SU-DHL-6 (cell line): Measurements from ENCODE around the gene ADCY5.

Source experiments
- H2AFZ ChIP-seq: fragments of 200-600 bp; sonication (generic); 2 replicates; pipeline ENCODE4 v1.6.1; 2014; ENCODE audit warnings: low read depth, mild to moderate bottlenecking, moderate library complexity, mixed read lengths, antibody characterized with exemption, low read length; ENCODE audit not compliant: severe bottlenecking
- H3F3A ChIP-seq: fragments of 200-600 bp; shearing (Covaris generic); 2 replicates; pipeline ENCODE4 v1.6.0; 2016; ENCODE audit warnings: antibody characterized with exemption, mild to moderate bottlenecking; ENCODE audit not compliant: insufficient read depth
- H3K27ac ChIP-seq: fragments of 200-600 bp; sonication (generic); 2 replicates; pipeline ENCODE4 v1.5.1; 2016; ENCODE audit warnings: low read depth, mild to moderate bottlenecking, low read length, moderate library complexity, mixed read lengths
- H3K27me3 ChIP-seq: fragments of 200-600 bp; sonication (generic), shearing (Covaris generic); 2 replicates; pipeline ENCODE4 v1.6.0; 2014; ENCODE audit warnings: mild to moderate bottlenecking, low read length
- H3K36me3 ChIP-seq: fragments of 200-600 bp; sonication (generic); 2 replicates; pipeline ENCODE4 v1.6.1; 2014; ENCODE audit warnings: mild to moderate bottlenecking, low read length, mixed read lengths
- H3K4me2 ChIP-seq: fragments of 300-600, 200-600 bp; shearing (Covaris generic), sonication (generic); 2 replicates; pipeline ENCODE4 v1.6.0; 2014; ENCODE audit warnings: low read length, low read depth, mild to moderate bottlenecking; ENCODE audit not compliant: poor library complexity, severe bottlenecking
- H3K4me3 ChIP-seq: fragments of 200-600 bp; sonication (generic); 2 replicates; pipeline ENCODE4 v1.5.1; 2014; ENCODE audit warnings: antibody characterized with exemption, low read length, mild to moderate bottlenecking, mixed read lengths; ENCODE audit not compliant: insufficient read depth, poor library complexity, severe bottlenecking
- H3K79me2 ChIP-seq: fragments of 200-600 bp; sonication (generic); 2 replicates; pipeline ENCODE4 v1.6.1; 2014; ENCODE audit warnings: mild to moderate bottlenecking, low read length, moderate library complexity; ENCODE audit not compliant: insufficient read depth
- H3K9ac ChIP-seq: fragments of 200-600 bp; sonication (generic); 2 replicates; pipeline ENCODE4 v1.7.0; 2014; ENCODE audit warnings: mild to moderate bottlenecking, low read length
- H3K9me2 ChIP-seq: fragments of 200-600 bp; sonication (generic); replicated peaks from 2 replicates; pipeline ENCODE4 v1.6.1; 2014; ENCODE audit warnings: low read length; ENCODE audit not compliant: insufficient read depth
- H3K9me3 ChIP-seq: fragments of 200-600 bp; sonication (generic); 2 replicates; pipeline ENCODE4 v1.6.1; 2014; ENCODE audit warnings: low read length, mixed read lengths; ENCODE audit not compliant: insufficient read depth
- H4K20me1 ChIP-seq: fragments of 200-600 bp; sonication (generic); 2 replicates; pipeline ENCODE4 v1.6.1; 2014; ENCODE audit warnings: low read depth, mild to moderate bottlenecking, antibody characterized with exemption, low read length, moderate library complexity, mixed read lengths
- CTCF ChIP-seq: fragments of 200-600 bp; sonication (generic); IDR thresholded peaks from one replicate; pipeline ENCODE4 v1.5.1; 2017; ENCODE audit warnings: antibody characterized with exemption, mild to moderate bottlenecking, low read length, moderate library complexity; ENCODE audit not compliant: insufficient read depth, poor library complexity, severe bottlenecking
- EZH2phosphoT487 ChIP-seq: fragments of 200-600 bp; sonication (generic), shearing (Covaris generic); conservative IDR thresholded peaks from 2 replicates; pipeline ENCODE4 v1.6.1; 2018; ENCODE audit warnings: mild to moderate bottlenecking, antibody characterized with exemption, low read length, moderate library complexity, mixed read lengths

ADCY5 gene

DNA sequence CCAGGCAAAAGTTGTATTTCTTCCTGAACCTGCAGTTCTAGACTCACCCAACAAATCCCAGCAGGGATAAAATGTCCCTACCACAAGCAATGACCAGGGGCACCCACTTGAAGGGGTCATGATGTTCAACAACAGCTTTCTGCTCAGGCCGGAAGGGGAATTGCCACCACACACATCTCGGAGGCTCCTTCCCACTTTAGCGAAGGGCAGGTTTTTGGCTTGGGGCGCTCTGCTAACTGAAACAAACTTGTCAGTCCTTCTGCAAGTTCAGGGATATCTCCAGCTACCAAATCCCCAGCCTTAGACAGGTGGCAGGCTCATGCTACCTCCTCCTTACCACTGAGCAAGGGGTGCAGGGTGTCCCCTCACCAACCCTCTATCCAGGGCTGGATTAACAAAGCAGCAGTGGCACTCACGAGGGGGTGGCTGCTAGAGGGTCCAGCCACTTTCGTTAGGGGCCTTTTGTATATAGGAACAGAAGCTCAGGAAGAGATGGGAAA is 2.2 kb downstream of the ADCY5 start:
- Histone ChIP-seq H3K9me2 (no peaks in the 10 kb centered on the region), H3K36me3 (no peaks in the 10 kb centered on the region), H3K4me3 (no peak overlapping the region), H2AFZ (no peak overlapping the region), H3K27me3 (no peaks in the 10 kb centered on the region), H3F3A (no peaks in the 10 kb centered on the region), H3K9ac (no peak overlapping the region), H3K4me2 (no peak overlapping the region), H3K9me3 (no peaks in the 10 kb centered on the region), H3K79me2 (no peaks in the 10 kb centered on the region), H4K20me1 (no peaks in the 10 kb centered on the region), H3K27ac (no peak overlapping the region)
- TF ChIP-seq EZH2phosphoT487 (no peak), CTCF (no peak)

GRCh38 chr3:123446210-123446609 is 2.7 kb downstream of the ADCY5 start:
- no peak overlapping the region for H3K9ac ChIP-seq
- no peak overlapping the region for H3K4me2 ChIP-seq
- H3K36me3 ChIP-seq, result no peaks in the 10 kb centered on the region
- H3K27ac ChIP-seq, result no peak overlapping the region
- H2AFZ ChIP-seq, result no peak overlapping the region
- H3K4me3 ChIP-seq, result no peak overlapping the region
- no peaks in the 10 kb centered on the region for H3K79me2 ChIP-seq
- no peak for TF ChIP-seq CTCF
- H3F3A ChIP-seq, result no peaks in the 10 kb centered on the region
- no peaks in the 10 kb centered on the region for H3K27me3 ChIP-seq
- no peaks in the 10 kb centered on the region for H3K9me3 ChIP-seq
- H4K20me1 ChIP-seq, result no peaks in the 10 kb centered on the region
- H3K9me2 ChIP-seq, result no peaks in the 10 kb centered on the region

DNA sequence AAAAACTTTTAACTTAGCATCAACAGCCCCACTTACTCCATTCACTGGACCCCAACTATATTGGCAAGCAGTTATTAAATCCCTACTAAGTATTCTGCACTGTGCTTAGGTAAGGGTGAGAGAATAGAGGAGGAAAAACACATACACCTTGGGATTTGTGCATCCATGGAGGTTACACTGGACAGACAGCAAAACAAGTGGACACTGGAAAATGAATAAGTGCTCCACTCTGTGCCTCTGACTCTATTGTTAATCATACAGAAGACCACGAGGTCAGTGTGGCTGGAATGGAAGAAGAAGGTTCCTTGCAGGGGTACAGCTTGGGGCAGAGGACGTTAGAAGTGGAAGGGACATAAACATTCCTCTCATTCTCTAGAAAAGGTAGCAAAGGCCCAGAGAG is 3.2 kb downstream of the ADCY5 start:
- Histone ChIP-seq H3K9ac (no peak overlapping the region), H2AFZ (no peak overlapping the region), H4K20me1 (no peaks in the 10 kb centered on the region), H3K4me3 (no peak overlapping the region), H3K27ac (no peak overlapping the region), H3K9me2 (no peaks in the 10 kb centered on the region), H3K27me3 (no peaks in the 10 kb centered on the region), H3K9me3 (no peaks in the 10 kb centered on the region), H3K79me2 (no peaks in the 10 kb centered on the region), H3K36me3 (no peaks in the 10 kb centered on the region), H3K4me2 (no peak overlapping the region), H3F3A (no peaks in the 10 kb centered on the region)
- TF ChIP-seq CTCF, result no peak

- TF ChIP-seq CTCF (no peak), EZH2phosphoT487 (no peak)
- Histone ChIP-seq H2AFZ (no peak overlapping the region), H3K4me3 (no peak overlapping the region), H3K79me2 (no peaks in the 10 kb centered on the region), H3K9me2 (no peaks in the 10 kb centered on the region), H3K27me3 (no peaks in the 10 kb centered on the region), H3K27ac (no peak overlapping the region), H3K9ac (no peak overlapping the region), H3K4me2 (no peak overlapping the region), H3K36me3 (no peaks in the 10 kb centered on the region), H3F3A (no peaks in the 10 kb centered on the region), H3K9me3 (no peaks in the 10 kb centered on the region), H4K20me1 (no peaks in the 10 kb centered on the region)
Observed at GRCh38 chr3:123444744-123445143, 4.1 kb downstream of the ADCY5 start.
